Karpas-422 (cell line): ENCODE results near the gene NAA20. TPM values are rescaled to one million over a fixed set of nuclear protein-coding genes. Genes with fewer than 3 reads are reported as not detected.

Source experiments
- DNase-seq: peaks from one replicate; pipeline ENCODE4 v3.0.0-alpha.2; 2015
- H2AFZ ChIP-seq: fragments of 200-600 bp; sonication (generic); 2 replicates; pipeline ENCODE4 v1.6.1; 2014; ENCODE audit warnings: antibody characterized with exemption, low read length, mixed read lengths
- H3K27ac ChIP-seq: fragments of 200-600 bp; sonication (generic); 2 replicates; pipeline ENCODE4 v1.5.1; 2014; ENCODE audit warnings: mild to moderate bottlenecking, low read length, moderate library complexity
- H3K27me3 ChIP-seq: fragments of 200-600 bp; sonication (generic); 2 replicates; pipeline ENCODE4 v1.6.1; 2014; ENCODE audit warnings: low read length, mixed read lengths
- H3K36me3 ChIP-seq: fragments of 200-600 bp; sonication (generic); 2 replicates; pipeline ENCODE4 v1.6.1; 2014; ENCODE audit warnings: low read length, mixed read lengths; ENCODE audit not compliant: insufficient read depth
- H3K4me1 ChIP-seq: fragments of 200-600 bp; sonication (generic); 2 replicates; pipeline ENCODE4 v1.6.1; 2014; ENCODE audit warnings: mild to moderate bottlenecking, low read length, mixed read lengths
- H3K4me2 ChIP-seq: fragments of 200-600 bp; sonication (generic); 2 replicates; pipeline ENCODE4 v1.6.1; 2014; ENCODE audit warnings: low read length, low read depth, mild to moderate bottlenecking; ENCODE audit not compliant: poor library complexity, severe bottlenecking
- H3K4me3 ChIP-seq: fragments of 200-600 bp; sonication (generic); 2 replicates; pipeline ENCODE4 v1.5.1; 2014; ENCODE audit warnings: mild to moderate bottlenecking, antibody characterized with exemption, low read length, mixed read lengths
- H3K79me2 ChIP-seq: fragments of 200-600 bp; sonication (generic); 2 replicates; pipeline ENCODE4 v1.6.1; 2014; ENCODE audit warnings: mild to moderate bottlenecking, low read length, mixed read lengths
- H3K9ac ChIP-seq: fragments of 200-600 bp; sonication (generic); 2 replicates; pipeline ENCODE4 v1.6.0; 2014; ENCODE audit warnings: low read length
- H3K9me2 ChIP-seq: fragments of 200-600 bp; sonication (generic), shearing (Covaris generic); replicated peaks from 2 replicates; pipeline ENCODE4 v1.6.0; 2014; ENCODE audit warnings: mild to moderate bottlenecking, low read length, moderate library complexity; ENCODE audit not compliant: insufficient read depth
- H3K9me3 ChIP-seq: fragments of 300-700, 200-600 bp; sonication (generic); 2 replicates; pipeline ENCODE4 v1.6.1; 2014; ENCODE audit warnings: low read length, mixed read lengths
- H4K20me1 ChIP-seq: fragments of 200-600 bp; sonication (generic); 2 replicates; pipeline ENCODE4 v1.6.1; 2014; ENCODE audit warnings: mild to moderate bottlenecking, antibody characterized with exemption, low read length, low read depth; ENCODE audit not compliant: insufficient read depth
- total RNA-seq: library from RNA; depleted of rRNA; stranded (reverse); fragments of >200 nt; shearing (Covaris generic); gene quantifications from 2 replicates; pipeline ENCODE4 v1.2.3, GENCODE V29; 2014; ENCODE audit warnings: low replicate concordance; rRNA removed

NAA20 gene
- total RNA-seq: 32.8 and 39.0 TPM in 2 replicates

- peak within 1 kb of the TSS; percentile 24; the same call in 1 of the 2 replicates for H3K27ac ChIP-seq
- no peaks in the 10 kb centered on the region for H3K9me2 ChIP-seq
- peak; percentile 96 for DNase-seq
- H3K27me3 ChIP-seq: no peaks in the 10 kb centered on the region
- peak within 1 kb of the TSS; percentile 86; the same call in 1 of the 2 replicates for H2AFZ ChIP-seq
- peak within 1 kb of the TSS; percentile 100 for H3K4me3 ChIP-seq
- peaks cover 22% of the 10 kb centered on the region for H4K20me1 ChIP-seq
- no peaks in the 10 kb centered on the region for H3K9me3 ChIP-seq
- peak within 1 kb of the TSS; percentile 96 for H3K9ac ChIP-seq
- H3K36me3 ChIP-seq: peaks cover 13% of the 10 kb centered on the region
- H3K79me2 ChIP-seq: peaks cover 50% of the 10 kb centered on the region
- H3K4me2 ChIP-seq: peak within 1 kb of the TSS; percentile 97
- peaks cover 33% of the 10 kb centered on the region for H3K4me1 ChIP-seq
Measured at GRCh38 chr20:20017001-20017843, at the start of gene NAA20. Gene NAA20, plus strand, starts transcription at chr20:20017362. Its CDS starts 35 bp downstream, at chr20:20017397.

GRCh38 chr20:19967445-19967844, 49.7 kb upstream of the NAA20 start:
- Histone ChIP-seq H3K27me3 (no peaks in the 10 kb centered on the region), H3K9me3 (no peaks in the 10 kb centered on the region), H3K79me2 (no peaks in the 10 kb centered on the region)

GRCh38 chr20:19968028-19968427, 49.1 kb upstream of the NAA20 start:
- Histone ChIP-seq H3K9ac (no peak overlapping the region), H2AFZ (no peak overlapping the region), H3K9me2 (no peaks in the 10 kb centered on the region), H3K4me1 (no peaks in the 10 kb centered on the region), H4K20me1 (no peaks in the 10 kb centered on the region), H3K27me3 (no peaks in the 10 kb centered on the region), H3K27ac (no peak overlapping the region), H3K36me3 (no peaks in the 10 kb centered on the region), H3K79me2 (no peaks in the 10 kb centered on the region), H3K4me3 (no peak overlapping the region), H3K9me3 (no peaks in the 10 kb centered on the region), H3K4me2 (no peak overlapping the region)
- DNase-seq: no peak

More at GRCh38 chr20:19967445-19967844, 49.7 kb upstream of the NAA20 start:
- Histone ChIP-seq H3K9ac (no peak overlapping the region), H2AFZ (no peak overlapping the region), H3K4me2 (no peak overlapping the region), H3K36me3 (no peaks in the 10 kb centered on the region), H3K9me2 (no peaks in the 10 kb centered on the region), H3K27ac (no peak overlapping the region), H3K4me1 (no peaks in the 10 kb centered on the region), H4K20me1 (no peaks in the 10 kb centered on the region), H3K4me3 (no peak overlapping the region)
- no peak for DNase-seq

GRCh38 chr20:19968466-19969073, 48.6 kb upstream of the NAA20 start:
- H3K9me3 ChIP-seq: no peaks in the 10 kb centered on the region
- no peak overlapping the region for H3K9ac ChIP-seq
- H2AFZ ChIP-seq: no peak overlapping the region
- no peaks in the 10 kb centered on the region for H3K36me3 ChIP-seq
- H3K27me3 ChIP-seq: no peaks in the 10 kb centered on the region
- H3K4me1 ChIP-seq: no peaks in the 10 kb centered on the region
- no peak overlapping the region for H3K4me2 ChIP-seq
- no peaks in the 10 kb centered on the region for H4K20me1 ChIP-seq
- H3K9me2 ChIP-seq: no peaks in the 10 kb centered on the region
- H3K27ac ChIP-seq: no peak overlapping the region
- H3K79me2 ChIP-seq: no peaks in the 10 kb centered on the region
- DNase-seq: no peak
- no peak overlapping the region for H3K4me3 ChIP-seq

GRCh38 chr20:19969106-19969505, 48.1 kb upstream of the NAA20 start:
- Histone ChIP-seq H3K4me1 (no peaks in the 10 kb centered on the region), H4K20me1 (no peaks in the 10 kb centered on the region), H3K4me2 (no peak overlapping the region), H3K4me3 (no peak overlapping the region), H3K9ac (no peak overlapping the region), H3K9me3 (no peaks in the 10 kb centered on the region), H3K79me2 (no peaks in the 10 kb centered on the region), H2AFZ (no peak overlapping the region), H3K36me3 (no peaks in the 10 kb centered on the region), H3K27me3 (no peaks in the 10 kb centered on the region), H3K27ac (no peak overlapping the region), H3K9me2 (no peaks in the 10 kb centered on the region)
- no peak for DNase-seq

- H3K9me2 ChIP-seq: no peaks in the 10 kb centered on the region
- H3K36me3 ChIP-seq: no peaks in the 10 kb centered on the region
- H3K9me3 ChIP-seq: no peaks in the 10 kb centered on the region
- no peak for DNase-seq
- no peak overlapping the region for H2AFZ ChIP-seq
- H3K27ac ChIP-seq: no peak overlapping the region
- H3K27me3 ChIP-seq: no peaks in the 10 kb centered on the region
- H4K20me1 ChIP-seq: no peaks in the 10 kb centered on the region
- no peaks in the 10 kb centered on the region for H3K4me1 ChIP-seq
- no peak overlapping the region for H3K9ac ChIP-seq
- no peaks in the 10 kb centered on the region for H3K79me2 ChIP-seq
- H3K4me3 ChIP-seq: no peak overlapping the region
- H3K4me2 ChIP-seq: no peak overlapping the region
Measured at GRCh38 chr20:19969507-19970255, 47.5 kb upstream of the NAA20 start.

GRCh38 chr20:19970256-19970765, 46.9 kb upstream of the NAA20 start:
- no peak overlapping the region for H3K9ac ChIP-seq
- H3K36me3 ChIP-seq: no peaks in the 10 kb centered on the region
- no peaks in the 10 kb centered on the region for H3K27me3 ChIP-seq

GRCh38 chr20:19971116-19971515, 46.0 kb upstream of the NAA20 start:
- DNase-seq: no peak
- H3K4me1 ChIP-seq: no peaks in the 10 kb centered on the region
- H3K9ac ChIP-seq: no peak overlapping the region
- no peaks in the 10 kb centered on the region for H3K9me3 ChIP-seq
- no peak overlapping the region for H3K4me2 ChIP-seq
- H3K9me2 ChIP-seq: no peaks in the 10 kb centered on the region
- no peaks in the 10 kb centered on the region for H3K36me3 ChIP-seq
- H4K20me1 ChIP-seq: no peaks in the 10 kb centered on the region
- H3K79me2 ChIP-seq: no peaks in the 10 kb centered on the region
- no peaks in the 10 kb centered on the region for H3K27me3 ChIP-seq
- no peak overlapping the region for H3K4me3 ChIP-seq
- no peak overlapping the region for H3K27ac ChIP-seq
- H2AFZ ChIP-seq: no peak overlapping the region

More at GRCh38 chr20:19970256-19970765, 46.9 kb upstream of the NAA20 start:
- no peak overlapping the region for H2AFZ ChIP-seq
- H3K4me2 ChIP-seq: no peak overlapping the region
- H3K27ac ChIP-seq: no peak overlapping the region
- no peak for DNase-seq
- H3K79me2 ChIP-seq: no peaks in the 10 kb centered on the region
- no peaks in the 10 kb centered on the region for H3K9me3 ChIP-seq
- H3K4me1 ChIP-seq: no peaks in the 10 kb centered on the region
- no peaks in the 10 kb centered on the region for H4K20me1 ChIP-seq
- H3K4me3 ChIP-seq: no peak overlapping the region
- no peaks in the 10 kb centered on the region for H3K9me2 ChIP-seq
